Amygdala (tissue), 56 donors: ENCODE measurements around the gene CHCHD10.

ENCODE experiments used
- DNase-seq, 56 donors: peaks; one replicate each; lab custom pipeline; 2025; lab: John Stamatoyannopoulos, UW

The CHCHD10 gene

DNA sequence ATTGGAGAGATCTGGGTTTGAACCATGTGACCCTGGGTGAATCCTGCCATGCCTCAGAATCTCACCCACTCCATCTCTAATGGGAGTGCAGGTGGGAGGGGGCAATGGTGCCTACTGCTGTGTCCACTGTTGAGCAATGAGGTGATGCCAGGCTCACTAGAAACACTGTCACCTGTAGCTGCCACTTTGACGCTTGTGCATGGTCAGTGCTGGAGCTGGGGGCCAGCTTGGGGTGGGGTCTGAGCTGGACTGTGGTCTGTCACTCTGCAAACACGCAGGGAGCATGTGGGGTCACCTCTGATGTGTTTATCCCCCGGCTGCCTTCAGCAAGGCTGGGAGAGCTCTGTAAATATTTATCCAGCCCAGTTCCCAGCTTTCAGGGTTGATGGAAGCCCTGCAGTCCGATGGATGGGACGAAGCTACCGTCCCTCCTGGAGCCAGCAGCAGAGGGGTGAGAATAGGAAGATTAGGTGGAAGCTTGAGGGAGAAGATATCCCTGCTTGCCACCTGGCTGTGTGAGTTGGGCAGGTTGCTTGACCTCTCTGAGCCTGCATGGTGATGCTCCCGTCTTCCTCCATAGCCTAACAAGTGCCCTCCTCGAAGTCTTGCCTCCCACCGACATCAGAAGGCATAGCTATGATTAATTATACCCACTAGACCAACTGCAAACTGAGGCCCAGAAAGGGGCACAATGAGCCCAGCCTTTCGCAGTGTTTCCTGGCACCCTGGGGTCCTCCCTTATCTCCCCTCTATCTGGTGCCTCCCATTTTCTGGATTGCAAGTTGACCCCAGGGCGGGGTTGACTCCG, 6.5 kb upstream of the CHCHD10 start:
- no peak for DNase-seq

DNA sequence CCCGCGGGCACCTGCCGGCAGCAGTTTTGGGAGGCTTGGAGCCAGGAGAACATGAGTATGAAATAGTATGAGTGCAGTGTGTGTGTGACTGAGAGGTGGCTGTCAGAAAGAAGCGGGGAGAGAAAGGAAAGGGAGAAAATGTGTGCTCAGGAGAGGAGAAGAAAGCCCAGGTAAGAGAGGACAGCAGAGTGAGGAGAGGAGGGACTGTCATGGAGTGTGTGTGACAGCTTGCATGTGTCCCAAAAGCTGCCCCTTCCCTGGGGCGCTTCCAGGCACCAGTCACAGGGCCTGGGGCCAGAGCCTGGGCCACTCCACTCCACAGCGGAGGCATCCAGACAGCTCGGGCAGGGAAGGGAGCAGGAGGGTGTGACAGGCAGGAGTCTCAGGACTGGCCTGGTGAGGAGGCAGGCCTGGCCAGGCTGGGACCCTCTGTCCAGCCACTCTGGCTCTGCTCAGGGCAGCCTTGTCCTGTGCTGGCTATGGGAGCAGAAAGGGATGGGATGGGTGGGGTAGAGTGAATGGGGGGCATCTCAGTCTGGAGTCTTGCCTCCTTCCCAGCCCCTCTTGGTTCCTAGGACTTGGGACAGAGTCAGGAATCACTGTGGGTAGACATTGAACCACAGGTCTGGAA, 5.8 kb upstream of the CHCHD10 start:
- no peak for DNase-seq

DNA sequence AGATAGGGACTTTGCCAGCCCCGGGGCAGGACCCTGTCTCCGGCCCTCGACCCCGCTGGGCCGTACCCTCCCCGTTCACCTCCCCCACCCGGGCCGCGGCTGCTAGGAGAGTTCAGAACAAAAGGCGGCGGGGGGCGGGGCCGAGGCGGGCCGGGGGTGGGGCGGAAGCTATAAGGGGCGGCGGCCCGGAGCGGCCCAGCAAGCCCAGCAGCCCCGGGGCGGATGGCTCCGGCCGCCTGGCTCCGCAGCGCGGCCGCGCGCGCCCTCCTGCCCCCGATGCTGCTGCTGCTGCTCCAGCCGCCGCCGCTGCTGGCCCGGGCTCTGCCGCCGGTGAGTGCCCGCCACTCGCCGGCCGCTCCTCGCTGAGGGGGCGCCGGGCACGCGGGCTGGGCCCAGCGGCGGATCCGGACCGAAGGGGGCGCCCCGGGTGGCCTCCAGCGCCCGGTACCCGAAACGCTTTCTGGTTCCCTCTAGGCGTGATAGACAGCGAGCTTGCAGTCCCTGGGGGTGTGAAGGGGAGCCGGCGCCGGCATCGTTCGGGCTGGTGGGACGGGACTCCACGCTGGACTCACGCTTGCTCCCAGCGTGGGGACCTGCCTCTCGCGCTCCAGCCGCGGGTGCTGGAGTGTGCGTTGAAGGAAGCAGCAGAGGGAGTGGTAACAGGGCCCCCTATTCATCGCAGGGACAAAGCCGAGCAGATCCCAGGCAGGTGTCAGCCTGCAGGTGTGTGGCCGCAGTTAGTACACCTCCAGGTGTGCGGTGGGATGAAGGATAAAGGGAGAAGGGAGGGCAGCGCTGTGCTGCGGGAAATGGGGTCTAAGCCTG, 5.1 kb upstream of the CHCHD10 start, which contains the start of gene MMP11:
MMP11 (plus strand) TSS at position 201 of the 825 bp plus-strand sequence; CDS start at position 223, 22 bp downstream.
- DNase-seq: peak in 4 of 56 donors; percentile 23 to 56 (median 38)

DNA sequence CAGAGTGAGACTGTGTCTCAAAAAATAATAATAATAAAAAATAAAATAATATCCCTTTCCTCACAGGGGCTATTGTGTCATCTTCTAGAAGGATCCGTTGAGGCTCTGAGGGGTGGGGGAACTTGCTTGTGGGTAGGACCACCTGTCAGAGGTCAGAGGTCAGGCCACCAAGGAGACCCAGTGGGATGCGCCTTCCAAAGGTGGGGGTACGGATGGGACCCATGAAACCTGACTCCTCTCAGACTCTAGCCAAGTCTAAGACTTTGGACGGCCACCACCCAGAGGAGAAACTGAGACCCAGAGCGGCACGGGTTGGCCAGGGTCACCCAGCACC, 4.5 kb upstream of the CHCHD10 start:
- DNase-seq: peak in 1 of 56 donors; percentile 19

DNA sequence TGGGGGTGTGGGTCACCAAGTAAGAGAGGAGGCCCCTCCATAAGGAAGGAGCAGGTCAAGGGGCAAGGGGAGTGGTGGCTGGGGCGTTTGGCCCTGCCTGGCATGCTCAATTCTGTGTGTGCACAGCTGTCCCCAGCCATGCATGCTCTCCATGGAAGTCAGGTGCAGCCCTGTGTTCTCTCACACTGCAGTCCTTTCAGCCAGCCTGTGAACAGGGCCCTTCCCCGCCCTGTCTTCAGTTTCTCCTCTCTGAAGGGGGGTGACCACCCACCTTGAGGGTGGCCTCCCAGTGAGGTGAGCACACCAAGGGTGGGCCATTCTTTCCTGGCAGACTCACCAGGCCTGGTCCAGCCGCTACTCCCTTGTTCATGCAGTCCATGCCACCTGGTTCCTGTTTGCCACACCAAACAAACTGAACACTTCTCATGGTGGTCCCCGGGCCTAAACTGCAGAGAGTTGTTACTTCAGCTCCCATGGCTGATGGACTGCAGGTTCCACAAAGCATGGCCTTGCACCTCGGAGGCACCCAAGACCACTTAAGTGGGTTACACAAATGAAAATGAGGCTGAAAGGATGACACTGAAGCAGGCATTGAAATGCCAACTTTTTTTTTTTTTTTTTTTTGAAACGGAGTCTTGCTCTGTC, 1.7 kb upstream of the CHCHD10 start:
- no peak for DNase-seq

DNA sequence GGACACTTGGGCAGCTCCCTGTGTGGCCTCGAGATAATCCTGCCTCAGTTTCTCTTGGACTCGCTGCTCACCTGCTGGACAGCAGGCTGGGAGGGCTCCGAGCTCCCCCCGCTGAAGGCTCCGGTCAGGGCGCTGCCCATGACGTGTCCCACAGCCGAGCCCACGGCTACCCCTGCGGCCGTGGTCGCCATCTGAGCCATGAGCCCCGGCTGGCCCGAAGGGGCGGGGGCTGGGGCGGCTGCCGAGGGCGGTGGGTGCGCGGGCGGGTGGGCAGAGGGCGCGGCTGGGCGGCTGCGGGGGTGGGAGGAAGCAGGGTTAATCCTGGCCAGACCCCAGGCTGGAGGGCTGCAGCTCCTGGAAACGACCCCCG, 484 bp downstream of the CHCHD10 start:
- no peak for DNase-seq

DNA sequence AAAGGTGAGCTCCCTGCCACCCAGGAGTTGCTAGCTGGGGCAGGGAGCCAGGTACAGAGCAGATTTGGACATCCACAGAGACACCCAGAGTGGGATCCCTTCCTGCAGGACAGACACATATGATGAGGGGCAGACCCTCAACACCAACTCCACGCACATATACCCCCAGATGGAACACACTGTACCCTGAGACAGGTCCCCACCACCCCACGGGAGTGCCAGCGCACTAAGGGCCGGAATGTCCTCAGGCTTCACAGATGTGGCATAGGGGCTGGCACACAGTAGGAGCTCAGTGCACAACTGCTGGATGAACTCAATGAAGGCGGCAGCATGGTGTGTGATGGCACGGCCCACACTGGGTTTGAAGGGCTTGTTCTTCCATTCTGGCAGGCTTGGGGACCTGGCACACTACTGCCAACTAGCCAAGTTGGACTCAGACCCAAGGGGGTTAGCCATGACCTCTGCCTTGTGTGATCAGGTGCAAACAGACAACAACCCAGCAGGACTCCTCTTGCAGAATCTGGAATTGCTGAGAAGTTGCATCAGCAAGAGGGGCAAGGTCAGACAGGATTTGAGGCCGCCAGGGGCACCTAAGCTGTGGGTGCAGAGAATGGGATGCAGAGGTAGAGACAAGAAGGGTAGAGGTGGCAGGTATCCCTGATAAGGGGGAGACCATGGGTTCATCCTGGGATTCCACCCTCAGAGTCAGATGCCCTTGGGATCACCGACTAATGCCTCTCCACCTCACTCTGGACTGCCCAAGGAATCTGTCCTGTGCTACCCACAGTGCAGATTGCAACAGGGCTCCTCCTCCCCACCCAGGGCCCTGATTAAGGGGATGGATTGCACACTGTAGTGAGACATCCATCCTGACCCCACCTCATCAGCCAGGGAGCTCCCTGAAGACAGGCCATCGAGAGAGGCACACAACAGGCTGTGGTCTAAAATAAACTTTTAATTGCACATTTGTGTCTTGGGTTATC, 2.6 kb downstream of the CHCHD10 start:
- no peak for DNase-seq

DNA sequence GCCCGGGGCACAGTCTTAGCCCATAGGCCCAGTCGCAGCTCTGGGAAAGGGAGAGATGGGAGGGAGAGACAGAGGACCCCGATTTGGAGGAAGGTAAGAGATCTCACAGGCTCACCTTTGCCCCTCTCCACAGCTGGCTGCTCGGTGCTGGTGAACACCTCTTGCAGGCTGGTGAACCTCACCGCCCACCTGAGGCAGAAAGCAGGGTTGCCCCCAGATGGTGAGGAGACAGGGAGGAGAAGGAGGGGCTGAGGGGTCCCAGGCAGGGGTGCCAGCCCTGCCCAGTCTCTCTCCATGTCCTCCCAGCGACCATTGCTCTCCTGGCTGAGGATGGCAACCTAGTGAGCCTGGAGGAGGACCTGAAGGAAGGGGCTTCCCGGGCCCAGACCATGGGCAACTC, 3.8 kb downstream of the CHCHD10 start:
- no peak for DNase-seq

DNA sequence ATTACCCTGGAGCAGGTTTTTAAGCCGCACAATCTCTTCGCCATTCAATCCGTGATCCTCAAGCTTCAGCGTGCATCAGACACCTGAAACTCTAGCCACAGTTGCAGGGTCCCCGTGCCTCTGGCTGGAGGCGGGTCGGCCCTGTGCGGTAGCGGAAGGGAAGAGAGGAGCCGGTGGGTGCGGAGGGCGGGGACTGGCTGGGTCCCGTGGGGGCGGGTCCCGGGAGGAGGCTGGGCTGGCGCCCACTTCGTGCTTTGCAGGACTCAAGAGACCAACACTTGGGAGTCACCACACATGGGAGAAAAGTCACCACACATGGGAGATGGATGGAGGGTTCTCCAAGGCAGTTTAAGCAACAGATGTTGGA, 4.2 kb downstream of the CHCHD10 start:
- peak in 4 of 56 donors; percentile 7 to 33 (median 12) for DNase-seq

DNA sequence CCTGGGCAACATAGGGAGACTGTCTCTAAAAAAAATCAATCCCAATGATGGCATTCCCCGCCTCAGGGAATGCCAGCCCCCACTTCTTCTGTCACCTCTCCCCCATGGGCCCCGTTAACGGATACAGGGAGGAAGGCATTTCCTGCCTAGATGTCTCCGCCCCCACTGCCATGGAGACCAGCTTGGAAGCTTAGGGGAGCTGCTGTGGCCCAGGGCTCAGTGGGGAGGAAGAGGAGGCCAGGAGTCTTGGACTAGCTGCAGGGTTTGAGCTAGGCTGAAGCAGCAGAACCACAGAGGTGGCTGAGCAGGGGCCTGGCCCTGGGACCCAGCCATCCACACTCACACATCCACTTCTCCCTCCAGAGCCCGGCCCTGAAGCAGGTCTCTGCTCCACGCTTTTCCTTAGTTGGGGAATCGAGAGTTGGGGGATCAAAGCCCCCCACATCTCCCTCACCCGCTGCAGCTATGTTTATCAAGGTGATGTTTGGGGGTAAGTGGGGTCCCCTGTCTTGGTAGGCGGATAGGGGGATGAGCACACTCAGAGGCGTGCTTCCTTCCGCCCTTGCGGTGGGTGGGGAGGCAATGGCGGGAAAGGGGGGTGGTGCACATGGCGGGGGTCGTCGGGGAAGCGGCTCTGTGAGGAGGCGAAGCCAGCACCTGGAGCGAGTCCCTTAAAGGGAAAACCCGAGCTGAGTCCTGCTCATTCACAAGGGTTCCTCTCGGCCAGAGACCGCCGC, 4.8 kb downstream of the CHCHD10 start, which contains the start of gene C22orf15:
C22orf15 (plus strand) TSS at position 149 of the 737 bp plus-strand sequence; CDS start at position 466, 317 bp downstream.
- peak in 1 of 56 donors; percentile 25 for DNase-seq

DNA sequence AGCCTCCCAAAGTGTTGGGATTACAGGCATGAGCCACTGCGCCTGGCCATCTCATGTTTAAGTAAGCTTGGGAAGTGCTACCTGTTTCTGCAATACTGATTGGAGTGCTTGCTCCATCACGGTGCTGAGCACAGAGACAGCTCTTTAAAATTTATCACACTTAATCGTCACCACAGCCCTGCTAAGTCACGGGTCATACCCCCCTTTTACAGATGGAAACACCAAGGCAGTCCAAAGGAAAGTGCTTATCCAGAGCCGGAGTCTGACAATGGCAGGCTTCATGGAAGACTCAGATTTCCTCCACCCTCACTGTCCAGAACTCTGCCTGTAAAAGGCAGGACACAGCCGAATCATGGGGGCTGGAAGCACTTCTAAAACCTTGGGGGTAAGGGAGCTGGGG, 7.7 kb downstream of the CHCHD10 start:
- no peak for DNase-seq

DNA sequence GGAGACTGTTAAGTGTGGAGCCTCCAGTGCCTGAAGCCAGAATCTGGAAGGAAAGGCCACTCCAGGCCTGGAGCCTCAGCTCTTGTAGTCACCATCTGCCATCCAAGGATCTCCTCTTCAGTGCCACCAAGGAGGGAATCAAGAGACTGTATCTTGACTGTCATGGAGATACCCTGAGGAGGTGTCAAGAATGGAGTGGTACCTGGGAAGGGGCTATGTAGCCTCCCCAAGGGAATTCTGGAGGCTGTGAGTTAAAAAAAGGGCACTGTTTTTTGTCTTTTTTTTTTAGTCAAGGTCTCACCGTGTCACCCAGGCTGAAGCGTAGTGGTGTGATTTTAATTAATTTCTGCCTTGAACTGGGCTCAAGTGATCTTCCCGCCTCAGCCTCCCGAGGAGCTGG, 8.2 kb downstream of the CHCHD10 start:
- no peak for DNase-seq

DNA sequence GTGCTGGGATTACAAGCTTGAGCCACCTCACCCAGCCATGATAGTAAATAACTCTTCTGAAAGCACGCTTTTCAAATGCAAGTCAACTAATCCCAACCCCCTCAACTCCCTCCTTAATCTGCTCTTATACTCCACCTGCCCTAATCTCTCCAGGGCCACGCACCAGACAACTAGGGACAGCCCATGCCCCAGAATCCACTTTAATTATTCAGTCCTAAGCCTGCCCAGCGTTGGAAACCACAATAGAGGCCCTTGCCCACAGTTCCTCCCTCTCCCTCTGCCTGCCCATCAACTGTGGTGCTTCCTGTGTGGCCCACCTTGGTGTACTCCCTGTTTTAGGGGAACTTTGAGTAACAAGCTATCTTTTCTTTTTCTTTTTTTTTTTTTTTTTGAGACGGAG, 10.9 kb downstream of the CHCHD10 start:
- DNase-seq: no peak

DNA sequence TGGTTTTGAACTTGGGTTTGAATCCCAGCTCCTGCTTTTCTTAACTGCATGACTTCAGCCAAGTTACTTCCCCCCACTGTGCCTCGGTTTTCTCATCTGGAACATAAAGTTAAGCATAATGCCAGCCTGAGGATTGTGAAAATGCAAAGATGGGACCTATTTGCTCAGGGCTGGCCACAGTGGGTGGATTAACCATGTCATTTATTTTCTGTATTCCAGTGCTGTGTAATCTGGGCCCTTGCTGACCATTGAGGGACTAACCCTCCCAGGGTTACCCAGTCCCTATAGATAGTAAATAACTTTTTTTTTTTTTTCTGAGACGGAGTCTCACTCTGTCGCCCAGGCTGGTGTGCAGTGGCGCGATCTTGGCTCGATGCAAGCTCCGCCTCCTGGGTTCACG, 12.1 kb downstream of the CHCHD10 start:
- no peak for DNase-seq

DNA sequence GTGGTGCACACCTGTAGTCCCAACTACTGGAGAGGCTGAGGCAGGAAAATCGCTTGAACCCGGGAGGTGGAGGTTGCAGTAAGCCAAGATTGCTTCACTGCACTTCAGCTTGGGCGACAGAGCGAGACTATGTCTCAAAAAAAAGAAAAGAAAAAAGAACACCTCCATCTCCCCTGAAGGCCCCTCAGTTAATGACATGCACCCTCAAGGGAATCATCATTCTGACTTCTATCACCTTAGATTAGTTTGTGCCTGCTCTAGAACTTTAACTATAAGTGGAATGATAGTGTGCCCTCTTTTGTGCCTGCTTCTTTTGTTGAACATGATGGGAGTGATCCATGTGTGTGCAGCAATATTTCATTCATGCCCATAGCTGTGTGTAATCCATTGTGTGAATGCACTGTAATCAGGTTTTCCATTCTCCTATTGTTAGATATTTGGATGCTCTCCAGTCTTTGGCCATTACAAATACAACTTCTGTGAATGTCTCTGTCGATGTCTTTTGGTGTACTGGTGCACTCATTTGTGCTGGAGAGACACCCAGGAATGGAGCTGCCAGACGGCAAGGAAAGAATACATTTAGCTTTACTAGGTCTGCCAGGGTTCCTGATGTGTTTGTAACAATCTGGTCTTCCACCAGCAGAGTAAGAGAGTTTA, 12.7 kb downstream of the CHCHD10 start:
- peak in 6 of 56 donors; percentile 7 to 39 (median 30) for DNase-seq

DNA sequence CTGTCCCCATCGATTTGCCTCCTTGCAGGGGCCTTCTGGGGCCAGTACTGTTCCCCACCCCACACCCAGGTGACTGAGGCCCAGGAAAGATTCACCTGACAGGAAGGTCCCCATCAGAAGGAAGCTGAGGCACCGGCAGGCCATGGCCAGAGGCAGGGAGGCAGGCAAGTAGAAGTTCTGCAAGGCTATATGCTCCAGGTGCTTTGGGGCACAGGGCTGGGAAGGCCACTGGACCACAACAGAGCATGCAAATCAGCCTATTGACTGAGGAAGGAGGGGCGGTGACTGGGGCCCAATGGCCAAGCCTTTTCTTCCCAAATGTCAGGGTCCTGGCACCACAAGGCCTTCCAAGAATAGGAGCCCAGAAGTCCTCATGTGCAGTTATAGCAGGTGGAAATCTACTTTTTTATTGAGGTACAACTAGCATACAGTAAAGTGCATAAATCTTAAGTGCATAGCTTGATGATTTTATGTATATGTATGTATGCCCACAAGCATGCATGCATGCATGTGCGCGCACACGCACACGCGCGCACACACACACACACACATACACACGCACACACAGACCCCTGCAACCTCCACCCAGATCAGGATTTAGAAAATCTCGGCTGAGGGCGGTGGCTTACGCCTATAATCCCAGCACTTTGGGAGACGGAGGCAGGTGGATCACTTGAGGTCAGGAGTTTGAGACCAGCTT, 13.4 kb downstream of the CHCHD10 start, which contains the start of gene VPREB3:
VPREB3 (minus strand) TSS at position 206 of the 700 bp plus-strand sequence; CDS start at position 144, 62 bp downstream.
- DNase-seq: no peak

DNA sequence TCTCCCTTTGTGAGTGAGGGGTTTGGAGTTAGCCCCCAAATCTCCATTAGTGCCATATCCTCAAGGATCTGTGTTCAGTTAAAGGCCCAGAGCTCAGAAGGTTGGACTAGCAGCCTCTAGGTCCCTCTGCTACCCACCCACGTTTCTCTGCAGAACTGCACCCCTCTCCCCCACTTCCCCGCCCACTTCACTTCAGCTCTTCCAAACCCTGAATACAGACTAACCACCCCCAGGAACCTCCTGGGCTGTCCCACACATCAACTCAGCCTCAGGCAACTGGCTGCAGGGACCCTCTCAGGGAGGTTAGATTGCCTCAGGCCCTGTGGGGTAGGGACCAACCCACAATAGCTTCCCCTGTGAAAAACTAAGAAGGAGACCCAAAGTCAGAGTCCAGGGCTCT, 14.4 kb downstream of the CHCHD10 start:
- DNase-seq: no peak
